ENCODE data around the gene CREBBP.

The CREBBP gene

DNA sequence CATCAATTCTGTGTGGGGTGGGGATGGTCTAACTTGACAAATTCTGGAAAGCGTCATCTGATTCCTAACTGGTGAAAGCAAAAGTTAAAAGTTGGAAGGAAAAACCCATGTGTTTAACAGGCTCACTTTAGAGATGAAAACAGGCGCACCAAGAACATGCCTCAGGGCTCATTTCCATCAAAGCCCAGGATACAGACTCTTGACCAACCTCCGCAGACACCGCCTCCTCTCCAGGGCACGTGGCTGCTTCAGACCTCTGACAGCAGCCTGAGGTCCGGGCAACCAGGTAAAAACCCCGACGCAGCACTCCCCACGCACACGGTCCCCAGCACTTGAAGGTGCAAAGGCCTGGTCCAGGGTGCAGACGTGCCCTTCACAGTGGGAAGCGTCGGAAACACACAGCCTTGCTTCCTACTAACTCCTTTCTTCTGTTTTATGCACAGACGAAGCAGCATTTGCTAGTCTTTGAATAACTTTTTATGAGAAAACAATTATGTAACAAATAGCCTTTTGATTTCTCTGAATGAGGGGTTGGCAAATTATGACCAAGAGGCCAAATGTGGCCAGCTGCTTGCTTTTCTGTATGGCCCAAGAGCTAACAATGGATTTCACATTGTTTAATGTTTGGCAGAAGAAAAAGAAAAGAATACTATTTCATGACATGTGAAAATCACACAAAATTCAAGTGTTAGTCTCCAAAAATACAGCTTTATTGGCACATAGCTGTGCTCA lies 119.0 kb downstream of the CREBBP start:
- H4K20me1 ChIP-seq (ENCODE audit: insufficient read depth, low read length): no peaks in the 10 kb centered on the region
- no peaks in the 10 kb centered on the region for H3K4me1 ChIP-seq (ENCODE audit: insufficient read depth, low read length, severe bottlenecking)
- H2AFZ ChIP-seq (ENCODE audit: low read length): no peak overlapping the region
- H3K9me3 ChIP-seq (ENCODE audit: low read length): no peaks in the 10 kb centered on the region
- peaks cover 51% of the 10 kb centered on the region for H3K36me3 ChIP-seq (ENCODE audit: insufficient read depth, low read length)
- H3K4me3 ChIP-seq (ENCODE audit: low read depth, low read length, poor library complexity, severe bottlenecking): no peak overlapping the region
- TF ChIP-seq, protein P1, sequence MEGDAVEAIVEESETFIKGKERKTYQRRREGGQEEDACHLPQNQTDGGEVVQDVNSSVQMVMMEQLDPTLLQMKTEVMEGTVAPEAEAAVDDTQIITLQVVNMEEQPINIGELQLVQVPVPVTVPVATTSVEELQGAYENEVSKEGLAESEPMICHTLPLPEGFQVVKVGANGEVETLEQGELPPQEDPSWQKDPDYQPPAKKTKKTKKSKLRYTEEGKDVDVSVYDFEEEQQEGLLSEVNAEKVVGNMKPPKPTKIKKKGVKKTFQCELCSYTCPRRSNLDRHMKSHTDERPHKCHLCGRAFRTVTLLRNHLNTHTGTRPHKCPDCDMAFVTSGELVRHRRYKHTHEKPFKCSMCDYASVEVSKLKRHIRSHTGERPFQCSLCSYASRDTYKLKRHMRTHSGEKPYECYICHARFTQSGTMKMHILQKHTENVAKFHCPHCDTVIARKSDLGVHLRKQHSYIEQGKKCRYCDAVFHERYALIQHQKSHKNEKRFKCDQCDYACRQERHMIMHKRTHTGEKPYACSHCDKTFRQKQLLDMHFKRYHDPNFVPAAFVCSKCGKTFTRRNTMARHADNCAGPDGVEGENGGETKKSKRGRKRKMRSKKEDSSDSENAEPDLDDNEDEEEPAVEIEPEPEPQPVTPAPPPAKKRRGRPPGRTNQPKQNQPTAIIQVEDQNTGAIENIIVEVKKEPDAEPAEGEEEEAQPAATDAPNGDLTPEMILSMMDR (IDR thresholded peaks at IDR 0.05; ENCODE audit: low read length): no peak
- no peak for TF ChIP-seq EZH2 (IDR thresholded peaks at IDR 0.05; ENCODE audit: borderline replicate concordance, low read length)
- H3K4me2 ChIP-seq (ENCODE audit: low read length): no peak overlapping the region
- no peaks in the 10 kb centered on the region for H3K79me2 ChIP-seq (ENCODE audit: insufficient read depth, low read length)
- no peaks in the 10 kb centered on the region for H3F3A ChIP-seq (ENCODE audit: insufficient read depth, low read length)
- no peak overlapping the region for H3K27ac ChIP-seq (ENCODE audit: low read depth, low read length, poor library complexity, severe bottlenecking)
- H3K9me2 ChIP-seq (ENCODE audit: low read depth, low read length): no peaks in the 10 kb centered on the region
- no peak overlapping the region for H3K9ac ChIP-seq (ENCODE audit: low read length)
- H3K27me3 ChIP-seq (ENCODE audit: insufficient read depth, low read length): no peaks in the 10 kb centered on the region

DNA sequence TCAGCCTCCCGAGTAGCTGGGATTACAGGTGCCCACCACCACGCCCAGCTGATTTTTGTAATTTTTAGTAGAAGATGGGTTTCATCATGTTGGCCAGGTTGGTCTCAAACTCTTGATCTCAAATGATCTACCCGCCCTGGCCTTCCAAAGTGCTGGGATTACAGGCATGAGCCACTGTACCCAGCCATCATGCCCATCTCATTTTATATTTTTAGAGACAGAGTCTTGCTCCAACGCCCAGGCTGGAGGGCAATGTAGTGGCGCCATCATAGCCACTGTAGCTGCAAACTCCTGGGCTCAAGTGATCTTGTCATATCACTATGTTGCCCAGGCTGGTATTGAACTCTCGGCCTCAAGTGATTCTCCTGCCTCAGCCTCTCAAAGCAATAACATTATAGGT lies 120.0 kb downstream of the CREBBP start:
- Histone ChIP-seq H3K9ac (ENCODE audit: low read length) (no peak overlapping the region), H3K9me3 (ENCODE audit: low read length) (no peaks in the 10 kb centered on the region), H3K27ac (ENCODE audit: low read depth, low read length, poor library complexity, severe bottlenecking) (no peak overlapping the region), H4K20me1 (ENCODE audit: insufficient read depth, low read length) (no peaks in the 10 kb centered on the region), H3K36me3 (ENCODE audit: insufficient read depth, low read length) (peaks cover 50% of the 10 kb centered on the region), H3K9me2 (ENCODE audit: low read depth, low read length) (no peaks in the 10 kb centered on the region), H3F3A (ENCODE audit: insufficient read depth, low read length) (no peaks in the 10 kb centered on the region), H3K4me2 (ENCODE audit: low read length) (no peak overlapping the region), H3K79me2 (ENCODE audit: insufficient read depth, low read length) (no peaks in the 10 kb centered on the region), H2AFZ (ENCODE audit: low read length) (no peak overlapping the region), H3K27me3 (ENCODE audit: insufficient read depth, low read length) (no peaks in the 10 kb centered on the region), H3K4me1 (ENCODE audit: insufficient read depth, low read length, severe bottlenecking) (no peaks in the 10 kb centered on the region), H3K4me3 (ENCODE audit: low read depth, low read length, poor library complexity, severe bottlenecking) (no peak overlapping the region)
- TF ChIP-seq, protein P1 (IDR thresholded peaks at IDR 0.05; ENCODE audit: low read length): no peak
- no peak for TF ChIP-seq EZH2 (IDR thresholded peaks at IDR 0.05; ENCODE audit: borderline replicate concordance, low read length)

DNA sequence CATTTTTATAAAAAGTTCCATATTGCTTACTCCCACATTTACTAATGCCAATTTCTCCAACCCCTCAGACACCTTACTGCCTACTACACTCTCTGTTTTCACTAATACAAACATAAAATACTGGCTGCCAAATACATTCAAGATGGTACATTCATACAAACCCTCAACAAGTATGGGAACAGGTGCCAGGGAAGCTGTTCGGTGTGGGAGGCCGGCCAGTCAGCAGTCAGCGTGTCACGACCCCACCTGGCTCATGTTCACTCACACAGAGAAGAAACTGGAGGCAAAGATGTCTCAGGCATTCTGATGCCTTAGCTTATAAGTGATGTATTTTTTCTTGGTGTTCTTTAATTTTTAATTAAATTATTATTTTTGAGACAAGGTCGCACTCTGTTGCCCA lies 120.8 kb downstream of the CREBBP start:
- Histone ChIP-seq H3K9ac (ENCODE audit: low read length) (no peak overlapping the region), H3K9me2 (ENCODE audit: low read depth, low read length) (no peaks in the 10 kb centered on the region), H3F3A (ENCODE audit: insufficient read depth, low read length) (no peaks in the 10 kb centered on the region), H3K36me3 (ENCODE audit: insufficient read depth, low read length) (peaks cover 46% of the 10 kb centered on the region), H3K4me3 (ENCODE audit: low read depth, low read length, poor library complexity, severe bottlenecking) (no peak overlapping the region), H3K27ac (ENCODE audit: low read depth, low read length, poor library complexity, severe bottlenecking) (no peak overlapping the region), H3K4me1 (ENCODE audit: insufficient read depth, low read length, severe bottlenecking) (no peaks in the 10 kb centered on the region), H3K79me2 (ENCODE audit: insufficient read depth, low read length) (no peaks in the 10 kb centered on the region), H4K20me1 (ENCODE audit: insufficient read depth, low read length) (no peaks in the 10 kb centered on the region), H3K27me3 (ENCODE audit: insufficient read depth, low read length) (no peaks in the 10 kb centered on the region), H3K4me2 (ENCODE audit: low read length) (no peak overlapping the region), H2AFZ (ENCODE audit: low read length) (no peak overlapping the region), H3K9me3 (ENCODE audit: low read length) (no peaks in the 10 kb centered on the region)
- TF ChIP-seq EZH2 (IDR thresholded peaks at IDR 0.05; ENCODE audit: borderline replicate concordance, low read length): no peak
- TF ChIP-seq, protein P1 (IDR thresholded peaks at IDR 0.05; ENCODE audit: low read length): no peak
